GM21515 (cell line): ENCODE results near the gene OR5B12.
"Not testable (repeated sequence)": the region's sequence is repeated elsewhere in the genome, so short reads cannot be mapped to it uniquely, and the experiment has no call there.

Experiments used
- ATAC-seq: cut with Tn5 transposase; IDR thresholded peaks from one replicate; pipeline ENCODE4 v1.9.1; 2021; ENCODE audit not compliant: unreplicated experiment

OR5B12 gene

GRCh38 chr11:58442136-58442535, at the start of gene OR5B12:
TSS of gene OR5B12 (minus strand) at chr11:58442236. CDS start at chr11:58440151, 2,085 bp downstream.
- no peak for ATAC-seq

- no peak for ATAC-seq
Observed at GRCh38 chr11:58490827-58491226, 48.8 kb upstream of the OR5B12 start.

- ATAC-seq = no peak
Observed at GRCh38 chr11:58487170-58487569, 45.1 kb upstream of the OR5B12 start.

GRCh38 chr11:58485961-58486360, 43.9 kb upstream of the OR5B12 start:
- ATAC-seq = no peak

- ATAC-seq = no peak
Observed at GRCh38 chr11:58471892-58472291, 29.9 kb upstream of the OR5B12 start.

GRCh38 chr11:58466293-58466692, 24.3 kb upstream of the OR5B12 start:
- no peak for ATAC-seq

GRCh38 chr11:58465690-58466089, 23.7 kb upstream of the OR5B12 start:
- ATAC-seq = no peak

GRCh38 chr11:58451585-58451984, 9.5 kb upstream of the OR5B12 start:
- ATAC-seq = no peak

GRCh38 chr11:58446294-58446693, 4.3 kb upstream of the OR5B12 start:
- ATAC-seq = no peak

- ATAC-seq = no peak
Observed at GRCh38 chr11:58444300-58444699, 2.3 kb upstream of the OR5B12 start.

- ATAC-seq = no peak
Observed at GRCh38 chr11:58438486-58438885, 3.5 kb downstream of the OR5B12 start.

- ATAC-seq = no peak
Observed at GRCh38 chr11:58434217-58434616, 7.8 kb downstream of the OR5B12 start.

- peak; percentile 61 for ATAC-seq
Observed at GRCh38 chr11:58433638-58434203, 8.3 kb downstream of the OR5B12 start.

- no peak for ATAC-seq
Observed at GRCh38 chr11:58429273-58429672, 12.8 kb downstream of the OR5B12 start.

- ATAC-seq = no peak
Observed at GRCh38 chr11:58428021-58428420, 14.0 kb downstream of the OR5B12 start, which contains the start of gene OR5B2. TSS of gene OR5B2 (minus strand) at chr11:58428121. CDS start at chr11:58423261, 4,860 bp downstream.

- ATAC-seq = no peak
Observed at GRCh38 chr11:58406774-58407173, 35.3 kb downstream of the OR5B12 start, which contains the start of gene OR5B3. TSS of gene OR5B3 (minus strand) at chr11:58406874. CDS start at chr11:58403409, 3,465 bp downstream.

GRCh38 chr11:58399622-58400021, 42.4 kb downstream of the OR5B12 start:
- ATAC-seq = not testable (repeated sequence)

- no peak for ATAC-seq
Observed at GRCh38 chr11:58395581-58395980, 46.5 kb downstream of the OR5B12 start.

GRCh38 chr11:58394195-58394594, 47.8 kb downstream of the OR5B12 start:
- ATAC-seq = no peak

- no peak for ATAC-seq
Observed at GRCh38 chr11:58392746-58393145, 49.3 kb downstream of the OR5B12 start.

- ATAC-seq = no peak
Observed at GRCh38 chr11:58391879-58392278, 50.2 kb downstream of the OR5B12 start.

- ATAC-seq = no peak
Observed at GRCh38 chr11:58390551-58391063, 51.4 kb downstream of the OR5B12 start.
